ENCODE data around the gene KY.

Gene KY

GRCh38 chr3:134650431-134651346 lies at the start of gene KY:
KY (minus strand) TSS chr3:134651022; CDS start chr3:134650960, 62 bp downstream.
- Histone ChIP-seq H3K9me3 (ENCODE audit: control insufficient read depth, insufficient read depth, low read length) (no peaks in the 10 kb centered on the region), H3K36me3 (ENCODE audit: insufficient read depth, low read length) (no peaks in the 10 kb centered on the region), H3K9ac (ENCODE audit: low read depth, low read length) (peak within 1 kb of the TSS; percentile 40; the same call in 1 of the 2 replicates)

GRCh38 chr3:134699721-134700120 lies 48.9 kb upstream of the KY start:
- H3K4me1 ChIP-seq (ENCODE audit: insufficient read depth, low read length), result 0 out of 2 replicates have a peak, but pooled peaks cover 3% of the 10 kb centered on the region
- H3K9me3 ChIP-seq (ENCODE audit: control insufficient read depth, insufficient read depth, low read length), result no peaks in the 10 kb centered on the region
- no peaks in the 10 kb centered on the region for H3K36me3 ChIP-seq (ENCODE audit: insufficient read depth, low read length)
- no peak overlapping the region for H3K9ac ChIP-seq (ENCODE audit: low read depth, low read length)

More at GRCh38 chr3:134650431-134651346, at the start of gene KY:
- peaks cover 3% of the 10 kb centered on the region; the same call in 1 of the 2 replicates for H3K4me1 ChIP-seq (ENCODE audit: insufficient read depth, low read length)

GRCh38 chr3:134699141-134699711 lies 48.4 kb upstream of the KY start:
- Histone ChIP-seq H3K9me3 (ENCODE audit: control insufficient read depth, insufficient read depth, low read length) (no peaks in the 10 kb centered on the region), H3K9ac (ENCODE audit: low read depth, low read length) (no peak overlapping the region), H3K36me3 (ENCODE audit: insufficient read depth, low read length) (no peaks in the 10 kb centered on the region), H3K4me1 (ENCODE audit: insufficient read depth, low read length) (0 out of 2 replicates have a peak, but pooled peaks cover 6% of the 10 kb centered on the region)

- no peaks in the 10 kb centered on the region for H3K9me3 ChIP-seq (ENCODE audit: control insufficient read depth, insufficient read depth, low read length)
- H3K4me1 ChIP-seq (ENCODE audit: insufficient read depth, low read length), result 0 out of 2 replicates have a peak, but pooled peaks cover 6% of the 10 kb centered on the region
- no peaks in the 10 kb centered on the region for H3K36me3 ChIP-seq (ENCODE audit: insufficient read depth, low read length)
- no peak overlapping the region for H3K9ac ChIP-seq (ENCODE audit: low read depth, low read length)
These were observed 47.2 kb upstream of the KY start for GRCh38 chr3:134697830-134698689.

GRCh38 chr3:134696155-134696554 lies 45.3 kb upstream of the KY start:
- Histone ChIP-seq H3K9ac (ENCODE audit: low read depth, low read length) (no peak overlapping the region), H3K4me1 (ENCODE audit: insufficient read depth, low read length) (0 out of 2 replicates have a peak, but pooled peaks cover 6% of the 10 kb centered on the region), H3K36me3 (ENCODE audit: insufficient read depth, low read length) (no peaks in the 10 kb centered on the region), H3K9me3 (ENCODE audit: control insufficient read depth, insufficient read depth, low read length) (no peaks in the 10 kb centered on the region)

GRCh38 chr3:134694946-134695543 lies 44.2 kb upstream of the KY start:
- Histone ChIP-seq H3K36me3 (ENCODE audit: insufficient read depth, low read length) (no peaks in the 10 kb centered on the region), H3K9ac (ENCODE audit: low read depth, low read length) (no peak overlapping the region), H3K9me3 (ENCODE audit: control insufficient read depth, insufficient read depth, low read length) (no peaks in the 10 kb centered on the region), H3K4me1 (ENCODE audit: insufficient read depth, low read length) (0 out of 2 replicates have a peak, but pooled peaks cover 6% of the 10 kb centered on the region)

- Histone ChIP-seq H3K4me1 (ENCODE audit: insufficient read depth, low read length) (0 out of 2 replicates have a peak, but pooled peaks cover 6% of the 10 kb centered on the region), H3K9me3 (ENCODE audit: control insufficient read depth, insufficient read depth, low read length) (no peaks in the 10 kb centered on the region), H3K9ac (ENCODE audit: low read depth, low read length) (no peak overlapping the region), H3K36me3 (ENCODE audit: insufficient read depth, low read length) (no peaks in the 10 kb centered on the region)
These were observed 43.6 kb upstream of the KY start for GRCh38 chr3:134694466-134694865.

- no peaks in the 10 kb centered on the region for H3K9me3 ChIP-seq (ENCODE audit: control insufficient read depth, insufficient read depth, low read length)
- H3K4me1 ChIP-seq (ENCODE audit: insufficient read depth, low read length), result 0 out of 2 replicates have a peak, but pooled peaks cover 6% of the 10 kb centered on the region
- H3K9ac ChIP-seq (ENCODE audit: low read depth, low read length), result no peak overlapping the region
- H3K36me3 ChIP-seq (ENCODE audit: insufficient read depth, low read length), result no peaks in the 10 kb centered on the region
These were observed 43.0 kb upstream of the KY start for GRCh38 chr3:134693804-134694203.

- H3K9me3 ChIP-seq (ENCODE audit: control insufficient read depth, insufficient read depth, low read length), result no peaks in the 10 kb centered on the region
- 0 out of 2 replicates have a peak, but pooled peaks cover 6% of the 10 kb centered on the region for H3K4me1 ChIP-seq (ENCODE audit: insufficient read depth, low read length)
- H3K36me3 ChIP-seq (ENCODE audit: insufficient read depth, low read length), result no peaks in the 10 kb centered on the region
- no peak overlapping the region for H3K9ac ChIP-seq (ENCODE audit: low read depth, low read length)
These were observed 42.4 kb upstream of the KY start for GRCh38 chr3:134693226-134693625.

GRCh38 chr3:134690226-134690625 lies 39.4 kb upstream of the KY start:
- Histone ChIP-seq H3K4me1 (ENCODE audit: insufficient read depth, low read length) (0 out of 2 replicates have a peak, but pooled peaks cover 6% of the 10 kb centered on the region), H3K9me3 (ENCODE audit: control insufficient read depth, insufficient read depth, low read length) (no peaks in the 10 kb centered on the region), H3K9ac (ENCODE audit: low read depth, low read length) (no peak overlapping the region)

GRCh38 chr3:134687642-134688041 lies 36.8 kb upstream of the KY start:
- no peak overlapping the region for H3K9ac ChIP-seq (ENCODE audit: low read depth, low read length)
- H3K4me1 ChIP-seq (ENCODE audit: insufficient read depth, low read length), result no peaks in the 10 kb centered on the region
- H3K36me3 ChIP-seq (ENCODE audit: insufficient read depth, low read length), result no peaks in the 10 kb centered on the region
- H3K9me3 ChIP-seq (ENCODE audit: control insufficient read depth, insufficient read depth, low read length), result no peaks in the 10 kb centered on the region

More at GRCh38 chr3:134690226-134690625, 39.4 kb upstream of the KY start:
- no peaks in the 10 kb centered on the region for H3K36me3 ChIP-seq (ENCODE audit: insufficient read depth, low read length)

GRCh38 chr3:134685929-134686802 lies 35.3 kb upstream of the KY start:
- Histone ChIP-seq H3K36me3 (ENCODE audit: insufficient read depth, low read length) (no peaks in the 10 kb centered on the region), H3K4me1 (ENCODE audit: insufficient read depth, low read length) (no peaks in the 10 kb centered on the region), H3K9ac (ENCODE audit: low read depth, low read length) (no peak overlapping the region), H3K9me3 (ENCODE audit: control insufficient read depth, insufficient read depth, low read length) (no peaks in the 10 kb centered on the region)

All from ES-I3 (cell line).